Mesenchymal stem cell (in vitro differentiated cells and primary cell): Measurements from ENCODE around the gene DENND2A.

Experiments used
- DNase-seq: peaks from one replicate; pipeline ENCODE4 v3.0.0-alpha.2; 2013
- H2AFZ ChIP-seq: one replicate; pipeline ENCODE4 v1.6.1; 2013; ENCODE audit warnings: low read depth, mild to moderate bottlenecking, control low read depth, inconsistent platforms, low read length, moderate library complexity
- H2AK5ac ChIP-seq: 2 replicates; pipeline ENCODE4 v1.6.1; 2013; ENCODE audit warnings: low read length, moderate library complexity, mild to moderate bottlenecking, inconsistent platforms; ENCODE audit not compliant: severe bottlenecking
- H2BK120ac ChIP-seq: one replicate; pipeline ENCODE4 v1.6.1; 2013; ENCODE audit warnings: low read depth, mild to moderate bottlenecking, inconsistent platforms, low read length, moderate library complexity
- H2BK12ac ChIP-seq, 2 experiments: one replicate each; pipeline ENCODE4 v1.6.1; 2013; ENCODE audit warnings: inconsistent platforms in 2 of 2, low read length in 2 of 2, mild to moderate bottlenecking in 2 of 2, moderate library complexity in 2 of 2, control low read depth in 1 of 2
- H2BK15ac ChIP-seq: one replicate; pipeline ENCODE4 v1.6.1; 2013; ENCODE audit warnings: mild to moderate bottlenecking, low read depth, inconsistent platforms; ENCODE audit not compliant: poor library complexity, severe bottlenecking
- H2BK5ac ChIP-seq: 2 replicates; pipeline ENCODE4 v1.6.1; 2013; ENCODE audit warnings: low read depth, mild to moderate bottlenecking, low read length, control low read depth, inconsistent platforms; ENCODE audit not compliant: poor library complexity, severe bottlenecking
- H3K14ac ChIP-seq, 2 experiments: one replicate each; pipeline ENCODE4 v1.6.1; 2013; ENCODE audit warnings: inconsistent platforms in 2 of 2, low read length in 2 of 2, control low read depth in 1 of 2, mild to moderate bottlenecking in 1 of 2, moderate library complexity in 1 of 2
- H3K18ac ChIP-seq, 2 experiments: one replicate each; pipeline ENCODE4 v1.6.1; 2013; ENCODE audit warnings: inconsistent platforms in 2 of 2, low read length in 2 of 2, control low read depth in 1 of 2, low read depth in 1 of 2, mild to moderate bottlenecking in 1 of 2
- H3K23ac ChIP-seq, 2 experiments: one replicate each; pipeline ENCODE4 v1.6.1; 2013; ENCODE audit warnings: inconsistent platforms in 2 of 2, low read length in 2 of 2, mild to moderate bottlenecking in 2 of 2, moderate library complexity in 2 of 2, control low read depth in 1 of 2
- H3K27ac ChIP-seq: 2 replicates; pipeline ENCODE4 v1.5.1; 2013; ENCODE audit warnings: mild to moderate bottlenecking, moderate library complexity, low read length, control low read depth, inconsistent platforms; ENCODE audit not compliant: poor library complexity, severe bottlenecking
- H3K27me3 ChIP-seq, 2 experiments: 2 replicates each; pipeline versions ENCODE4 v1.6.1 to v1.7.0; 2013; ENCODE audit warnings: low read length in 2 of 2, mild to moderate bottlenecking in 2 of 2, moderate library complexity in 2 of 2, control low read depth in 1 of 2, inconsistent platforms in 1 of 2; ENCODE audit not compliant: control insufficient read depth in 1 of 2, insufficient read depth in 1 of 2
- H3K36me3 ChIP-seq, 2 experiments: 2 replicates each; pipeline versions ENCODE4 v1.6.1 to v1.7.0; 2013; ENCODE audit warnings: low read length in 2 of 2, control low read depth in 1 of 2, inconsistent platforms in 1 of 2, low read depth in 1 of 2, mild to moderate bottlenecking in 1 of 2; ENCODE audit not compliant: insufficient read depth in 2 of 2, control insufficient read depth in 1 of 2
- H3K4ac ChIP-seq, 2 experiments: one replicate each; pipeline ENCODE4 v1.6.1; 2013; ENCODE audit warnings: inconsistent platforms in 2 of 2, low read length in 2 of 2, mild to moderate bottlenecking in 2 of 2, moderate library complexity in 2 of 2, control low read depth in 1 of 2, low read depth in 1 of 2
- H3K4me1 ChIP-seq: 2 replicates; pipeline ENCODE4 v1.6.1; 2013; ENCODE audit warnings: low read depth, low read length, control low read depth; ENCODE audit not compliant: control insufficient read depth, insufficient read depth
- H3K4me2 ChIP-seq: 2 replicates; pipeline ENCODE4 v1.6.1; 2013; ENCODE audit warnings: low read length, mild to moderate bottlenecking, inconsistent platforms; ENCODE audit not compliant: poor library complexity, severe bottlenecking
- H3K4me3 ChIP-seq, 2 experiments: 2 replicates each; pipeline versions ENCODE4 v1.5.1 to v1.7.0; 2013; ENCODE audit warnings: low read length in 2 of 2, mild to moderate bottlenecking in 2 of 2, control low read depth in 1 of 2, low read depth in 1 of 2; ENCODE audit not compliant: insufficient read depth in 1 of 2
- H3K79me1 ChIP-seq: replicated peaks from 2 replicates; pipeline ENCODE4 v1.6.1; 2013; ENCODE audit warnings: mild to moderate bottlenecking, control low read depth, low read length, inconsistent platforms; ENCODE audit not compliant: poor library complexity, severe bottlenecking
- H3K9ac ChIP-seq: 2 replicates; pipeline ENCODE4 v1.7.0; 2013; ENCODE audit warnings: mild to moderate bottlenecking, low read length, moderate library complexity
- H3K9me3 ChIP-seq: 2 replicates; pipeline ENCODE4 v1.7.0; 2013; ENCODE audit warnings: mild to moderate bottlenecking, low read length; ENCODE audit not compliant: control insufficient read depth
- H4K8ac ChIP-seq: one replicate; pipeline ENCODE4 v1.6.1; 2013; ENCODE audit warnings: inconsistent platforms, mild to moderate bottlenecking, low read length, moderate library complexity
- H4K91ac ChIP-seq: one replicate; pipeline ENCODE4 v1.6.1; 2013; ENCODE audit warnings: mild to moderate bottlenecking, low read length, inconsistent platforms
- WGBS: methylation state at CpG from one replicate; pipeline ENCODE4 v1.1.7; 2013; ENCODE audit warnings: mixed read lengths; 5-methylcytosine and 5-hydroxymethylcytosine counted together

The DENND2A gene

GRCh38 chr7:140640060-140640637, 464 bp downstream of the DENND2A start:
- peak overlapping the region; percentile 96 for H2BK5ac ChIP-seq
- peak overlapping the region; percentile 87 for H3K4me2 ChIP-seq
- peak overlapping the region; percentile 92 for H3K9ac ChIP-seq
- peak overlapping the region; percentile 39 to 73 for H3K4ac ChIP-seq
- H3K36me3 ChIP-seq: peaks cover 0 to 15% of the 10 kb centered on the region in 2 experiments
- peak overlapping the region; percentile 92 to 93 for H3K4me3 ChIP-seq
- peak overlapping the region; percentile 87 for H4K91ac ChIP-seq
- peak overlapping the region; percentile 73 for H2AFZ ChIP-seq
- H3K23ac ChIP-seq: peak overlapping the region in 1 of 2 experiments; percentile 99
- DNase-seq: peak; percentile 66
- peaks cover 12% of the 10 kb centered on the region for H3K79me1 ChIP-seq
- peak overlapping the region; percentile 64 for H2AK5ac ChIP-seq
- H3K27me3 ChIP-seq: no peaks in the 10 kb centered on the region
- H3K9me3 ChIP-seq: no peaks in the 10 kb centered on the region
- H2BK15ac ChIP-seq: peak overlapping the region; percentile 37
- peak overlapping the region; percentile 64 to 95 for H2BK12ac ChIP-seq
- peak overlapping the region; percentile 90 to 98 for H3K18ac ChIP-seq
- peak overlapping the region; percentile 84 for H4K8ac ChIP-seq
- WGBS: 1% methylated on average over 16 of the region's 74 CpGs
- H2BK120ac ChIP-seq: peak overlapping the region; percentile 58
- peak overlapping the region; percentile 99 for H3K27ac ChIP-seq
- peak overlapping the region in 1 of 2 experiments; percentile 87 for H3K14ac ChIP-seq
- peaks cover 38% of the 10 kb centered on the region for H3K4me1 ChIP-seq

GRCh38 chr7:140639366-140640053, 1.1 kb downstream of the DENND2A start:
- H3K4ac ChIP-seq: peak overlapping the region in 1 of 2 experiments; percentile 73
- peak overlapping the region; percentile 64 to 95 for H2BK12ac ChIP-seq
- peaks cover 8% of the 10 kb centered on the region for H3K79me1 ChIP-seq
- no peaks in the 10 kb centered on the region for H3K27me3 ChIP-seq
- peak overlapping the region; percentile 84 for H4K8ac ChIP-seq
- H3K23ac ChIP-seq: peak overlapping the region in 1 of 2 experiments; percentile 99
- peak overlapping the region; percentile 64 for H2AK5ac ChIP-seq
- peak overlapping the region; percentile 96 for H2BK5ac ChIP-seq
- WGBS: 8% methylated on average over 11 of the region's 15 CpGs
- DNase-seq: peak; percentile 84
- H2BK15ac ChIP-seq: no peak overlapping the region
- H3K36me3 ChIP-seq: peaks cover 0 to 9% of the 10 kb centered on the region in 2 experiments
- H3K27ac ChIP-seq: peak overlapping the region; percentile 99
- peak overlapping the region; percentile 87 for H3K4me2 ChIP-seq
- H4K91ac ChIP-seq: peak overlapping the region; percentile 87
- peak overlapping the region; percentile 92 to 93 for H3K4me3 ChIP-seq
- H3K18ac ChIP-seq: peak overlapping the region; percentile 90 to 98
- peak overlapping the region; percentile 92 for H3K9ac ChIP-seq
- peak overlapping the region; percentile 73 for H2AFZ ChIP-seq
- H3K4me1 ChIP-seq: peaks cover 42% of the 10 kb centered on the region
- peak overlapping the region in 1 of 2 experiments; percentile 87 for H3K14ac ChIP-seq
- H2BK120ac ChIP-seq: peak overlapping the region; percentile 50
- no peaks in the 10 kb centered on the region for H3K9me3 ChIP-seq

- Histone ChIP-seq H3K23ac (no peak overlapping the region), H3K27me3 (no peaks in the 10 kb centered on the region)
- 65% methylated on average over 6 of the region's 6 CpGs for WGBS
These were observed 2.3 kb downstream of the DENND2A start for GRCh38 chr7:140638173-140638791.

More at GRCh38 chr7:140638173-140638791, 2.3 kb downstream of the DENND2A start:
- H3K4me1 ChIP-seq: peaks cover 38% of the 10 kb centered on the region
- H4K91ac ChIP-seq: no peak overlapping the region
- H3K14ac ChIP-seq: no peak overlapping the region
- no peaks in the 10 kb centered on the region for H3K9me3 ChIP-seq
- peak overlapping the region; percentile 99 for H3K27ac ChIP-seq
- peak overlapping the region in 1 of 2 experiments; percentile 80 for H3K18ac ChIP-seq
- no peak overlapping the region for H2AFZ ChIP-seq
- H2BK12ac ChIP-seq: peak overlapping the region in 1 of 2 experiments; percentile 38
- H3K36me3 ChIP-seq: peaks cover 0 to 17% of the 10 kb centered on the region in 2 experiments
- peak overlapping the region; percentile 75 for H3K4me2 ChIP-seq
- H3K4ac ChIP-seq: peak overlapping the region in 1 of 2 experiments; percentile 56
- H2BK5ac ChIP-seq: peak overlapping the region; percentile 89
- DNase-seq: peak; percentile 84
- no peak overlapping the region for H2BK15ac ChIP-seq
- H2BK120ac ChIP-seq: no peak overlapping the region
- peak overlapping the region; percentile 92 for H3K9ac ChIP-seq
- peak overlapping the region; percentile 85 for H2AK5ac ChIP-seq
- H3K79me1 ChIP-seq: peaks cover 1% of the 10 kb centered on the region
- H4K8ac ChIP-seq: no peak overlapping the region
- peak overlapping the region; percentile 16 to 93 for H3K4me3 ChIP-seq
